K562 (cell line): ENCODE measurements around the gene SRP54. TPM values are rescaled to one million over a fixed set of nuclear protein-coding genes. Genes with fewer than 3 reads are reported as not detected.

ENCODE experiments used
- ADNP ChIP-seq: fragments of 200-800 bp; sonication (Bioruptor generic); IDR thresholded peaks from 2 replicates; pipeline ENCODE4 v1.6.1; 2016; ENCODE audit warnings: missing genetic modification characterization, missing compliant biosample characterization
- CBX1 ChIP-seq: sonication (generic); IDR thresholded peaks from 2 replicates; pipeline ENCODE4 v1.6.1; 2016; ENCODE audit warnings: antibody characterized with exemption, low read depth, mild to moderate bottlenecking
- HMGN3 ChIP-seq: IDR thresholded peaks from 2 replicates; pipeline ENCODE4 v1.6.1; 2011; ENCODE audit warnings: borderline replicate concordance, low read depth, mild to moderate bottlenecking, mixed read lengths, low read length; ENCODE audit not compliant: insufficient read length; ENCODE audit errors: extremely low read depth
- KHSRP ChIP-seq: fragments of 450-650 bp; IDR thresholded peaks from 2 replicates; pipeline ENCODE4 v1.6.1; 2017
- L3MBTL2 ChIP-seq: fragments of 450-650 bp; IDR thresholded peaks from 2 replicates; pipeline ENCODE4 v1.6.1; 2016; ENCODE audit warnings: mild to moderate bottlenecking, moderate library complexity
- OTX1 ChIP-seq: fragments of 450-650 bp; formaldehyde crosslinking; IDR thresholded peaks from 2 replicates; pipeline ENCODE4 v1.4.0; 2022; ENCODE audit warnings: mild to moderate bottlenecking
- POLR2G ChIP-seq: fragments of 200-400 bp; formaldehyde crosslinking; IDR thresholded peaks from 2 replicates; pipeline ENCODE4 v1.6.1; 2017; ENCODE audit warnings: low read depth, mild to moderate bottlenecking, antibody characterized with exemption, low read length, moderate library complexity
- PTBP1 ChIP-seq: fragments of 200-400 bp; formaldehyde crosslinking; IDR thresholded peaks from 2 replicates; pipeline ENCODE4 v1.6.1; 2017; ENCODE audit warnings: low read depth, low read length
- SAFB ChIP-seq: fragments of 200-400 bp; formaldehyde crosslinking; IDR thresholded peaks from 2 replicates; pipeline ENCODE4 v1.6.1; 2017; ENCODE audit warnings: low read depth, low read length, borderline replicate concordance
- SAP30 ChIP-seq: fragments of 200-600 bp; sonication (generic); IDR thresholded peaks from 2 replicates; pipeline ENCODE4 v1.6.1; 2012; ENCODE audit warnings: borderline replicate concordance, low read depth, mild to moderate bottlenecking, moderate library complexity, low read length, control low read depth, inconsistent platforms; ENCODE audit not compliant: insufficient read depth, poor library complexity, severe bottlenecking
- TBP ChIP-seq: optimal IDR thresholded peaks from 2 replicates; pipeline ENCODE3; 2011; ENCODE audit warnings: low read depth, low read length, improper control_type of control experiment
- TEAD1 ChIP-seq, 2 experiments: fragments of 450-650 bp in 1 of 2; sonication (generic) in 1 of 2; formaldehyde crosslinking; IDR thresholded peaks; 2 replicates each; pipeline versions ENCODE4 v1.4.0 to v1.8.0; 2020 to 2022; ENCODE audit warnings: mild to moderate bottlenecking in 2 of 2, missing genetic modification reagents in 1 of 2
- TFAP4 ChIP-seq: sonication (generic); formaldehyde crosslinking; IDR thresholded peaks from 2 replicates; pipeline ENCODE4 v1.8.0; 2022; ENCODE audit warnings: missing genetic modification reagents, mild to moderate bottlenecking, moderate library complexity, borderline replicate concordance
- THAP12 ChIP-seq: fragments of 250-450 bp; sonication (Bioruptor Pico); IDR thresholded peaks from 2 replicates; pipeline ENCODE4 v1.9.0; 2021; ENCODE audit warnings: mild to moderate bottlenecking, inconsistent platforms
- ZBTB17 ChIP-seq: fragments of 450-650 bp; formaldehyde crosslinking; IDR thresholded peaks from 2 replicates; pipeline ENCODE4 v1.4.0; 2020; ENCODE audit warnings: mild to moderate bottlenecking
- ZNF263 ChIP-seq: sonication (generic); formaldehyde crosslinking; IDR thresholded peaks from 2 replicates; pipeline ENCODE4 v1.8.0; 2022; ENCODE audit warnings: mild to moderate bottlenecking, missing genetic modification reagents, borderline replicate concordance
- polyA plus RNA-seq, 8 experiments: library from polyadenylated mRNA; depleted of rRNA in 4 of 8; stranded (reverse) in 5 of 8; unstranded in 3 of 8; fragments of >200 nt; fragmentation: Nextera tagmentation in 2 of 8; fragmentation: Illumina TruSeq in 1 of 8; extraction: Ambion mirVana in 2 of 8; extraction: Trizol in 1 of 8; gene quantifications; 2 replicates each; pipeline versions ENCODE4 v1.2.1 to v1.2.3, GENCODE V29; 2011 to 2014; ENCODE audit warnings: inconsistent platforms in 1 of 8, missing spikeins in 1 of 8
- total RNA-seq, 7 experiments: library from RNA; depleted of rRNA in 6 of 7; stranded (reverse); fragments of >200 nt in 6 of 7; fragmentation: Illumina TruSeq in 2 of 7; extraction: Trizol in 2 of 7; gene quantifications; 2 replicates each; pipeline versions ENCODE4 v1.2.1 to v1.2.3, GENCODE V29; 2011 to 2021; ENCODE audit warnings: low replicate concordance in 1 of 7
- TF ChIP-seq, protein P1 (sequence below), 2 experiments: fragments of 450-650 bp; conservative IDR thresholded peaks; 2 replicates each; pipeline ENCODE4 v1.6.1; 2017; ENCODE audit warnings: mild to moderate bottlenecking in 2 of 2, moderate library complexity in 2 of 2
- TF ChIP-seq, protein P2 (sequence below), 2 experiments: IDR thresholded peaks; 2 replicates each; pipeline ENCODE4 v1.6.1; 2011; ENCODE audit warnings: borderline replicate concordance in 1 of 2, control low read depth in 1 of 2, low read depth in 1 of 2, low read length in 1 of 2, mild to moderate bottlenecking in 1 of 2, mixed read lengths in 1 of 2, moderate library complexity in 1 of 2; ENCODE audit not compliant: insufficient read depth in 1 of 2, insufficient read length in 1 of 2, poor library complexity in 1 of 2, severe bottlenecking in 1 of 2; ENCODE audit errors: extremely low read depth in 1 of 2

Gene SRP54
- total and polyA plus RNA-seq, 9 of the 15 experiments (the other 6 are each of a cell fraction or from before 2014, with no cell fraction given) = 28.6 to 69.8 (median 51.7) TPM

- TF ChIP-seq THAP12 (CRISPR knock-in tag) (0 out of 2 replicates have a peak, but pooled peaks have one; percentile 31), ZBTB17 (CRISPR knock-in tag) (peak; percentile 97), ADNP (tag) (no peak), TFAP4 (CRISPR knock-in tag) (peak; percentile 59; the same call in 1 of the 2 replicates), TEAD1 (CRISPR knock-in tag; IDR thresholded peaks at IDR 0.05) (peak in 1 of 2 experiments; percentile 53; a peak in 1 of 4 replicates), SAP30 (peak; percentile 42), L3MBTL2 (peak; percentile 66), SAFB (0 out of 2 replicates have a peak, but pooled peaks have one; percentile 23), OTX1 (no peak), PTBP1 (no peak), POLR2G (peak; percentile 93), KHSRP (peak; percentile 58; the same call in 1 of the 2 replicates), CBX1 (0 out of 2 replicates have a peak, but pooled peaks have one; percentile 57), HMGN3 (peak; percentile 83), TBP (peak; percentile 52), ZNF263 (CRISPR knock-in tag) (0 out of 2 replicates have a peak, but pooled peaks have one; percentile 2)
- TF ChIP-seq, protein P1, sequence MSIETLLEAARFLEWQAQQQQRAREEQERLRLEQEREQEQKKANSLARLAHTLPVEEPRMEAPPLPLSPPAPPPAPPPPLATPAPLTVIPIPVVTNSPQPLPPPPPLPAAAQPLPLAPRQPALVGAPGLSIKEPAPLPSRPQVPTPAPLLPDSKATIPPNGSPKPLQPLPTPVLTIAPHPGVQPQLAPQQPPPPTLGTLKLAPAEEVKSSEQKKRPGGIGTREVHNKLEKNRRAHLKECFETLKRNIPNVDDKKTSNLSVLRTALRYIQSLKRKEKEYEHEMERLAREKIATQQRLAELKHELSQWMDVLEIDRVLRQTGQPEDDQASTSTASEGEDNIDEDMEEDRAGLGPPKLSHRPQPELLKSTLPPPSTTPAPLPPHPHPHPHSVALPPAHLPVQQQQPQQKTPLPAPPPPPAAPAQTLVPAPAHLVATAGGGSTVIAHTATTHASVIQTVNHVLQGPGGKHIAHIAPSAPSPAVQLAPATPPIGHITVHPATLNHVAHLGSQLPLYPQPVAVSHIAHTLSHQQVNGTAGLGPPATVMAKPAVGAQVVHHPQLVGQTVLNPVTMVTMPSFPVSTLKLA (conservative IDR thresholded peaks at IDR 0.05) = peak; percentile 58 to 76; a peak in 2 of 4 replicates
- TF ChIP-seq, protein P2, sequence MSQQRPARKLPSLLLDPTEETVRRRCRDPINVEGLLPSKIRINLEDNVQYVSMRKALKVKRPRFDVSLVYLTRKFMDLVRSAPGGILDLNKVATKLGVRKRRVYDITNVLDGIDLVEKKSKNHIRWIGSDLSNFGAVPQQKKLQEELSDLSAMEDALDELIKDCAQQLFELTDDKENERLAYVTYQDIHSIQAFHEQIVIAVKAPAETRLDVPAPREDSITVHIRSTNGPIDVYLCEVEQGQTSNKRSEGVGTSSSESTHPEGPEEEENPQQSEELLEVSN (IDR thresholded peaks at IDR 0.05; ENCODE audit: borderline replicate concordance in 1 of 2, extremely low read depth in 1 of 2, insufficient read depth in 1 of 2, insufficient read length in 1 of 2, low read depth in 1 of 2, low read length in 1 of 2, poor library complexity in 1 of 2, severe bottlenecking in 1 of 2) = peak in 1 of 2 experiments; percentile 20
These were observed 63.4 kb downstream of the SRP54 start, which contains the start of gene FAM177A1 (continued) for GRCh38 chr14:35046048-35046750.
